DMS153 treated with DMSO at 0.1 percent for 48 hours (cell line): Measurements from ENCODE around the gene SS18L1.

Experiments used
- DNase-seq: peaks from one replicate; lab custom pipeline; 2025; ENCODE audit not compliant: unreplicated experiment; lab: John Stamatoyannopoulos, UW

SS18L1 gene

GRCh38 chr20:62191781-62192559, 48.4 kb downstream of the SS18L1 start:
- no peak for DNase-seq

GRCh38 chr20:62192635-62193034, 49.1 kb downstream of the SS18L1 start:
- DNase-seq, result no peak

GRCh38 chr20:62193079-62194025, 49.8 kb downstream of the SS18L1 start:
- DNase-seq, result no peak

DNA sequence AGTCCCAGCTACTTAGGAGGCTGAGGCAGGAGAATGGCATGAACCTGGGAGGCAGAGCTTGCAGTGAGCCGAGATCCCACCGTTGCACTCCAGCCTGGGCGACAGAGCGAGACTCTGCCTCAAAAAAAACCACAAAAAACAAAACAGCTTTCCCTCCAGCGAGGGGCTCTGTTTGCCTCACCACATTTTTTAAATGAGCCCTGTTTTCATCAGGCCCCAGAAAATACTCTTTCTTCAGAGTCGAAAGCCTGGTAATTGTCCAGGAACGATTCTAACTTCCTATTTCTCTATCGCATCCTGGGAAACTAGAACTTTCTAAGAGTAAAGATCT, 51.5 kb downstream of the SS18L1 start:
- DNase-seq, result no peak

- no peak for DNase-seq
These were observed 52.2 kb downstream of the SS18L1 start for GRCh38 chr20:62195736-62196135.

- DNase-seq, result no peak
These were observed 52.7 kb downstream of the SS18L1 start for GRCh38 chr20:62196286-62196685.

DNA sequence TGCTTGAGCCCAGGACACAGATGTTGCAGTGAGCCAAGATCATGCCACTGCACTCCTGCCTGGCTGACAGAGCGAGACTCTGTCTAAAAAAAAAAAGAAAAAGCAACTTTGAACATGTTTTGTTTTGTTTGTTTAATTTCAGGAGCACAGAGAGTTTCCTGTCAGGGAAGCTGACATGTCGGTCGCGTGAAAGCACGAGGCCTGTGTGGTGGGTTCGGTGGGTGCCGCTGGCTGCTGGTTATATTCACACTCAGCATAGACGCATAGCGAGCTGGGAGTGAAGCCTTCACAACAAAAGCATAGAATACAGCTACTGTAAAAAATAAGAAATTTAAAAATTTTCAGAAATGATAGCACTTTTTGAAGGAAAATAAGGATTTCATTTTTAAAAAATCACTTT, 53.7 kb downstream of the SS18L1 start:
- DNase-seq, result no peak

- no peak for DNase-seq
These were observed 54.2 kb downstream of the SS18L1 start for GRCh38 chr20:62197801-62198200.

DNA sequence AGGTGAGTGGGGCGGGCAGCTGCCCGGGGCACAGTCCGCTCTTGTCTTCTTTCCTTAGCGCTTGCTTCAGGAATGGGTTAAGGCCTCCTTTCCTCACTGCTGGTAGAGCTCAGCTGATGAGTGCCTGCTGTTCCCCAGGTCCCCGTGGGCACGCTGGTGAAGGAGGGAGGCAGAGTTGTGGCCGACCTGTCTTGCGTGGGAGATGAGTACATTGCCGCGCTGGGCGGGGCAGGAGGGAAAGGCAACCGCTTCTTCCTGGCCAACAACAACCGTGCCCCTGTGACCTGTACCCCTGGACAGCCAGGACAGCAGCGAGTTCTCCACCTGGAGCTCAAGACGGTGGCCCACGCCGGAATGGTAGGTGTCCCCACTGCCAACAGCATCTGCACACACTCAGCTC, 54.9 kb downstream of the SS18L1 start:
- DNase-seq, result no peak

DNA sequence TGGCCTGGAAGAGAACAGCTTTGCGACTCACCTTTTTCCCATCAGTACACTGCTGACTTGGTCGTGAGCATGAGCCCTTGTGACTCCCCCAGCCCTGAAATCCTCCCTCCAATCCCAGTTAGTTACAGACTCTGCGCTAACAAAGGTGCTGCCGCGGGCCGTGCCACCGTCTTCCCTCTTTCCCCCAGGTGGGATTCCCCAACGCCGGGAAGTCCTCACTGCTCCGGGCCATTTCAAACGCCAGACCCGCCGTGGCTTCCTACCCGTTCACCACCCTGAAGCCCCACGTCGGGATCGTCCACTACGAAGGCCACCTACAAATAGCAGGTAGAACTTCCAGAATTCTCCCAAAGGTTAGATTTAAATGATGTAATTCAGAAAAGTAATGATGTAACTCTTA, 55.4 kb downstream of the SS18L1 start:
- DNase-seq, result no peak

DNA sequence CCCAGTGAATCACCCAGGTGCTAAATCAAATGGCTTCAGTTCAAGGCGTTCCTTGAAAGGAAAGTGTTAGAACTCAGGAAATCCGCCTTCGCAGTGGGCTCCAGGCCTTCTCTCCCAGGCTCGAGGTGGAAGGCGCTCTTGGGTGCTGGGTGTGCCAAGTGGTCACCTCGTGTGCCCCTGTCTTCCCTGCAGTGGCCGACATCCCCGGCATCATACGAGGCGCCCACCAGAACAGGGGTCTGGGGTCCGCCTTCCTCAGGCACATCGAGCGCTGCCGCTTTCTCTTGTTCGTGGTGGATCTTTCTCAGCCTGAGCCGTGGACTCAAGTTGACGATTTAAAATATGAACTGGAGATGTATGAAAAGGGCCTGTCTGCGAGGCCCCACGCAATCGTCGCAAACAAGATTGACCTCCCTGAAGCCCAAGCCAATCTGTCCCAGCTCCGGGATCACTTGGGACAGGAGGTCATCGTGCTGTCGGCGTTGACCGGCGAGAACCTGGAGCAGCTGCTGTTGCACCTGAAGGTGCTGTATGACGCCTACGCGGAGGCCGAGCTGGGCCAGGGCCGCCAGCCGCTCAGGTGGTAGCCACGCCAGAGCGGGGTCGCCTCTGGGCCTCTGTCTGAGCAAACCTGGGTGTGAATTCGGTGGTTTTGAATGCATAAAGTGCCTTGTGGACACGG, 57.1 kb downstream of the SS18L1 start:
- no peak for DNase-seq

DNA sequence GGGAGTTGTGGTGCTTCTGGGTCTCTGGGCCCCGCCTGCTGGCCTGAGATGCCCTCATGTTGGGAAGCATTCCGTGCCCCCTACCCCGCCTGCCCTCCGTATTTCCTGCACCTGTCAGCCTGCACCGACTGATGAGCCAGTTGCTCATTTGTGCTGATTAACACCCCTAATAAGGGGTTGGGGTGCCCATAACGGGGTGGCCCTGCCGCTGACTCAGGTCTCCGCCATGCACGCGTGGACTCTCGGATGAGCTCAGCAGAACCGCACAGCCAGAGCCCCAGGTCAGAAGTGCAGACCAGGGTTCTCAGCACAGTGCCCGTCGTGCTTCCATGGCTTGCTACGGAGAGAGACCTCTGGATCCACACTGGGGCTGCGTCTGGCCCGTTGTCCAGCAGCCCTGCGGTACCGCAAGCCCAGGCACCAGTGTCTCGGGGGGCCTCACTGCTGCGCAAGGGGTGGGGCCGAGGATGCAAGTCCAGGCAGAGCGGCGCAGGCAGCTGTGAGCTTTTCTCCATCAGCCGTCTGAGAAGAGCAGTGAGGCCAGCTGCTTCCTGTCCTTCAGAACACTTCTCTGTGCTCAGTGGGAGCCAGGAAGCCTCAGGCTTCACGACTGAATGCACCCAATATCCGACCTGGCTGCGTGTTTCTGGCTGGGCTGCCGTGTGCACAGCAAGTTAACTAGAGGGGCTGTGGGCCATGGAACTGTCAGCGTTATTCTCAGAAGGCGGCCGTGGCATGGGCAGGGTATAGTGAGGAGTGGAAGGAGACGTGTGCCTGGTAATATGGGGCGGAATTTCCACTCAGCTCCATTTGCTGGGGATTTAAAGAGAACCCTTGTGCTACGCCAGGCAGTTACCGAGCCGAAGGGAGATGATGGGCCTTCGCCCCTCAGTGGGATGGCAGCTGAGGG, 57.9 kb downstream of the SS18L1 start:
- DNase-seq, result no peak

DNA sequence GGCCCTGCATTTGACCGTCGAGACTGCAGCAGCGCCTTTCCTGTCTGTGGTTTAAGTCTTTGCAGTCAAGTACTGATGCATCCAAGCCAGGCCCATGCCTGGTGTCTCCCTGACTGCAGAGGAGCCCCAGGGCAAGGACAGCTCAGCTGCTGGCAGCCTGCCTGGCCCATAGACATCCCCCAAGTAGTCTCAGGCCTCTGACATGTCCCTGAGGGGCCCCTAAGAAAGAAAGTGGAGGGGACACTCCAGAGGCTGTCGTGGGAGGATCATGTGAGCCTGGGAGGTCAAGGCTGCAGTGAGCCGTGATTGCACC, 58.5 kb downstream of the SS18L1 start:
- no peak for DNase-seq

DNA sequence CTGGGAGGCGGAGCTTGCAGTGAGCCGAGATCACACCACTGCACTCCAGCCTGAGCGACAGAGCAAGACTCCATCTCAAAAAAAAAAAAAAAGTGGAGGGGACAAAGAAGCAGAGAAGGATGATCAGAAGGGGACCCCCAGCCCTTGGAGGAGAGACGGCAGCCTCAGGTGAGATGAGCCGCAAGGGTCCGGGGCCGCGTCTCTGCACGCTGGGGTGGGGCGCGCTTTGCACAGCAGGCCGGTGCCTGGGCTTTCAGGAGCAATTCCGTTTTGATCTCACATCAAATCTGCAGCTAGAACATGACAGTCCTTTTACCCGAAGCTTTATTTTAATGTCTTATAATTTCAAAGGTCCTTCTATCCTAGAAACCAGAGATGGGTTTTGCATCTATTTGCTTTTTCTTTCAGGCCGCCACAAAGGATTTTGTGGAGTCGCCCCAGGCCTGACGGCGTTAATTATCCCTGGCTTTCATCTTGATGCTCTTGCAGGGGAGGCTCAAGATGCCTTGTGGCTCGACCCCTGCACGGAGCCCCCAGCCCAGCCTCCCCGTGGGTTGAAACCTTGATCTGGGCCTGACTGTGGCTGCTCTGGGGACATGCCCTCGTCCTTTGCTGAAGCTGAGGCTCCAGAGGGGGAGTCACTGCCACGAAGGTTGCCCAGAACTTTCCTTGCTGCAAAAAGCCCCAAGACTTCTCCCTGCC, 59.3 kb downstream of the SS18L1 start:
- no peak for DNase-seq

- no peak for DNase-seq
These were observed 59.9 kb downstream of the SS18L1 start for GRCh38 chr20:62203378-62204030.

DNA sequence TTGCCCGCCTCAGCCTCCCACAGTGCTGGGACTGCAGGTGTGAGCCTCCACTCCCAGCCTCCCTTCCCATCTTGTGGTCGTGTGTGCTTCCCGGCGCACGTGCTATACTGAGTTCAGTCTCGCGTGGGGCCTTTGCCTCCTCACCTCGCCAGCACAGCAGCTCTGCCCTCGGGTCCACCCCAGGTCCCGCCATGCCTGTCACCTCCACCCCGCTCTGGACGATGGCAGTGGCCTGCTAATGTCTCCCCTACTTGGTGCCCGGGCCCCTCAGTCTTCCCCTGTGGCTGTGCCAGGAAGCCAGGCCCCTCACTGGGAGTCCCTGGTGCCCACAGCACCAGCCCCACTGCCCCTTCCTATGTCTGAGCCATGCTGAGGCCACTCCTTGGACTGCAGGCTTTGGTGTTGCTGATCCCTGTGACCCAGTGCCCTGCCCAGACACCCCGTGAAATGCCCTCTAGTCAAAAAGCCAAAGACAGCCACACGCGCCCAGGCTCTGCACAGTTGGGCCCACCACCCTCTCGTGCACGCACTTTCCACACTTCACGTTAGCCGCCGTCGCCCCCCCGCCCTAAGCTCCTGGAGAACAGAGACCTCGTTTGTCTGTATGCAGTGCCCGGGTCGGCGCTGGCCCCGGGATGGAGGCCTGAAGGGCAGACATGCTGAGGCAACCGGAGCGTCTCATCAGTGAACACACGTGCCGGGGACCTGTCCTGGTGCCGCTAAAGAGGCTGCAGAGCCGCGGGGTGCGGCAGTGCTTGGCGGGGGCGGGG, 62.2 kb downstream of the SS18L1 start:
- no peak for DNase-seq

- DNase-seq, result no peak
These were observed 62.8 kb downstream of the SS18L1 start for GRCh38 chr20:62206388-62206775.

- DNase-seq, result no peak
These were observed 64.7 kb downstream of the SS18L1 start for GRCh38 chr20:62208061-62208794.
